IMR-90 (cell line): ENCODE data around the gene GSTM1. TPM values are rescaled to one million over a fixed set of nuclear protein-coding genes. Genes with fewer than 3 reads are reported as not detected.

Source experiments
- ATAC-seq: fragments of 200-7000 bp; cut with Tn5 transposase; 2 replicates; pipeline ENCODE4 v1.9.1; 2020; ENCODE audit warnings: low read depth, mild to moderate bottlenecking, moderate library complexity
- BruUV-seq: library from RNA; stranded (reverse); fragments of 400-500 nt; replicated peaks from 2 replicates; lab custom pipeline; 2021; lab: Mats Ljungman, UMichigan
- CTCF ChIA-PET: fragments of 300-600 bp; formaldehyde crosslinking; extraction: SDS; loops from one replicate; lab custom pipeline; 2021; ENCODE audit warnings: antibody characterized with exemption; lab: Yijun Ruan, JAX
- POLR2A ChIA-PET: fragments of 300-600 bp; sonication (Branson Sonifier 250); formaldehyde crosslinking; loops from one replicate; lab custom pipeline; 2022; ENCODE audit warnings: antibody characterized with exemption; ENCODE audit not compliant: unreplicated experiment; lab: Charles Lee
- DNase-seq: peaks from one replicate; pipeline ENCODE4 v3.0.0; 2013
- H2AFZ ChIP-seq: replicated peaks from 2 replicates; pipeline ENCODE3; 2013; ENCODE audit warnings: low read length, mild to moderate bottlenecking; ENCODE audit not compliant: poor library complexity
- H2AK5ac ChIP-seq: 2 replicates; pipeline ENCODE4 v1.6.1; 2013; ENCODE audit warnings: low read depth, low read length, inconsistent platforms
- H2AK9ac ChIP-seq: replicated peaks from 2 replicates; pipeline ENCODE3; 2013; ENCODE audit warnings: mild to moderate bottlenecking, low read depth, low read length, moderate library complexity; ENCODE audit not compliant: poor library complexity
- H2BK120ac ChIP-seq: 2 replicates; pipeline ENCODE4 v1.6.1; 2013; ENCODE audit warnings: low read depth, low read length, inconsistent platforms
- H2BK15ac ChIP-seq: 3 replicates; pipeline ENCODE4 v1.6.1; 2013; ENCODE audit warnings: low read depth, low read length, inconsistent platforms
- H2BK20ac ChIP-seq: 2 replicates; pipeline ENCODE4 v1.6.1; 2013; ENCODE audit warnings: low read depth, mild to moderate bottlenecking, inconsistent platforms, low read length, moderate library complexity
- H2BK5ac ChIP-seq: 2 replicates; pipeline ENCODE4 v1.6.1; 2013; ENCODE audit warnings: mild to moderate bottlenecking, low read depth, low read length, inconsistent platforms; ENCODE audit not compliant: poor library complexity, severe bottlenecking
- H3K14ac ChIP-seq: replicated peaks from 2 replicates; pipeline ENCODE4 v1.6.1; 2013; ENCODE audit warnings: low read depth, low read length, inconsistent platforms
- H3K18ac ChIP-seq: 2 replicates; pipeline ENCODE4 v1.6.1; 2013; ENCODE audit warnings: low read depth, low read length, control low read depth
- H3K23ac ChIP-seq: 2 replicates; pipeline ENCODE4 v1.6.1; 2013; ENCODE audit warnings: low read depth, low read length, inconsistent platforms
- H3K27ac ChIP-seq: 2 replicates; pipeline ENCODE4 v1.5.1; 2013; ENCODE audit warnings: mild to moderate bottlenecking, control low read depth, low read length; ENCODE audit not compliant: insufficient read depth
- H3K27me3 ChIP-seq: 2 replicates; pipeline ENCODE4 v1.6.1; 2013; ENCODE audit warnings: low read length; ENCODE audit not compliant: control insufficient read depth, insufficient read depth
- H3K36me3 ChIP-seq: 2 replicates; pipeline ENCODE4 v1.6.1; 2013; ENCODE audit warnings: low read length, mixed read lengths; ENCODE audit not compliant: control insufficient read depth, insufficient read depth
- H3K4ac ChIP-seq: 2 replicates; pipeline ENCODE4 v1.6.1; 2013; ENCODE audit warnings: low read depth, low read length, inconsistent platforms
- H3K4me1 ChIP-seq: 2 replicates; pipeline ENCODE4 v1.6.1; 2013; ENCODE audit warnings: low read length, mixed read lengths; ENCODE audit not compliant: control insufficient read depth, insufficient read depth
- H3K4me2 ChIP-seq: 2 replicates; pipeline ENCODE4 v1.6.1; 2013; ENCODE audit warnings: low read depth, mild to moderate bottlenecking, control low read depth, low read length, moderate library complexity
- H3K4me3 ChIP-seq: 2 replicates; pipeline ENCODE4 v1.5.1; 2013; ENCODE audit warnings: low read depth, mild to moderate bottlenecking, control low read depth, low read length, moderate library complexity; ENCODE audit not compliant: insufficient read depth
- H3K56ac ChIP-seq: 2 replicates; pipeline ENCODE4 v1.6.1; 2013; ENCODE audit warnings: low read length, inconsistent platforms; ENCODE audit not compliant: insufficient read depth; ENCODE audit errors: extremely low read depth
- H3K79me1 ChIP-seq, 2 experiments: 2 replicates each; pipeline ENCODE4 v1.6.1; 2013; ENCODE audit warnings: low read length in 2 of 2, inconsistent platforms in 1 of 2, low read depth in 1 of 2
- H3K9ac ChIP-seq: 2 replicates; pipeline ENCODE4 v1.6.1; 2013; ENCODE audit warnings: low read depth, low read length, control low read depth
- H3K9me1 ChIP-seq: 2 replicates; pipeline ENCODE4 v1.6.1; 2013; ENCODE audit warnings: low read length, inconsistent platforms; ENCODE audit not compliant: insufficient read depth
- H3K9me3 ChIP-seq: 2 replicates; pipeline ENCODE4 v1.6.1; 2013; ENCODE audit warnings: low read length; ENCODE audit not compliant: control insufficient read depth, insufficient read depth
- H4K20me1 ChIP-seq: 2 replicates; pipeline ENCODE4 v1.6.1; 2013; ENCODE audit warnings: low read length, inconsistent platforms; ENCODE audit not compliant: insufficient read depth
- H4K5ac ChIP-seq: 2 replicates; pipeline ENCODE4 v1.6.1; 2013; ENCODE audit warnings: mild to moderate bottlenecking, low read depth, low read length, control low read depth
- H4K8ac ChIP-seq, 2 experiments: 2 replicates each; pipeline ENCODE4 v1.6.1; 2013; ENCODE audit warnings: low read depth in 2 of 2, low read length in 2 of 2, control low read depth in 1 of 2, inconsistent platforms in 1 of 2
- H4K91ac ChIP-seq: 2 replicates; pipeline ENCODE4 v1.6.1; 2013; ENCODE audit warnings: low read depth, low read length, inconsistent platforms; ENCODE audit not compliant: insufficient read depth
- MXI1 ChIP-seq: IDR thresholded peaks from 2 replicates; pipeline ENCODE4 v1.6.1; 2012; ENCODE audit warnings: low read depth, mild to moderate bottlenecking, low read length, moderate library complexity, borderline replicate concordance
- USF2 ChIP-seq: fragments of 150-350 bp; IDR thresholded peaks from 2 replicates; pipeline ENCODE4 v1.6.1; 2017; ENCODE audit warnings: mild to moderate bottlenecking, antibody characterized with exemption, low read length, low read depth
- WGBS, 2 experiments: methylation state at CpG; one replicate each; pipeline versions ENCODE4 v1.1.5 to v1.1.7; 2013; ENCODE audit warnings: missing lambda C conversion rate in 2 of 2; ENCODE audit not compliant: insufficient read length in 1 of 2; ENCODE audit errors: extremely low coverage in 2 of 2; 5-methylcytosine and 5-hydroxymethylcytosine counted together
- dilution Hi-C: fragments of 300-500 bp; cut with HindIII; formaldehyde crosslinking; loops from one replicate; pipeline ENCODE4 v1.14.3; 2018; ENCODE audit warnings: low sequenced_read_pairs; ENCODE audit not compliant: unreplicated experiment
- in situ Hi-C: fragments of 300-500 bp; cut with MboI; formaldehyde crosslinking; loops from 3 replicates; pipeline ENCODE4 v1.14.3; 2019; ENCODE audit warnings: low sequenced_read_pairs, inconsistent platforms, mixed read lengths
- intact Hi-C: fragments of 100-400 bp; cut with micrococcal nuclease; formaldehyde crosslinking; loops from 2 replicates; pipeline ENCODE4 v1.10.0; 2022
- polyA plus RNA-seq, 3 experiments: library from polyadenylated mRNA; depleted of rRNA; stranded (reverse); fragments of >200 nt; gene quantifications; 2 replicates each; pipeline ENCODE4 v1.2.3, GENCODE V29; 2012; ENCODE audit warnings: low replicate concordance in 1 of 3
- total RNA-seq: library from RNA; depleted of rRNA; stranded (reverse); fragments of >200 nt; gene quantifications from 2 replicates; pipeline ENCODE4 v1.2.3, GENCODE V29; 2012

The GSTM1 gene
- total and polyA plus RNA-seq, 2 of the 4 experiments (the other 2 are of a cell fraction): not detected

GRCh38 chr1:109658533-109659042, 29.0 kb upstream of the GSTM1 start:
- Histone ChIP-seq H3K36me3 (peaks cover 16% of the 10 kb centered on the region; the same call in 1 of the 2 replicates), H3K14ac (no peak overlapping the region), H3K56ac (no peak overlapping the region), H2BK5ac (no peak overlapping the region), H2BK120ac (no peak overlapping the region), H3K9me1 (peaks cover 11% of the 10 kb centered on the region), H3K4me2 (no peak overlapping the region), H3K4me3 (no peak overlapping the region), H2AK5ac (no peak overlapping the region), H3K4ac (no peak overlapping the region), H3K4me1 (peaks cover 1% of the 10 kb centered on the region), H4K20me1 (no peaks in the 10 kb centered on the region), H3K27me3 (no peaks in the 10 kb centered on the region), H2BK20ac (no peak overlapping the region), H3K9ac (no peak overlapping the region), H3K27ac (no peak overlapping the region), H4K8ac (no peak overlapping the region), H4K91ac (no peak overlapping the region), H2AFZ (no peak overlapping the region), H4K5ac (no peak overlapping the region), H2BK15ac (no peak overlapping the region), H3K79me1 (peaks cover 0 to 10% of the 10 kb centered on the region in 2 experiments; a peak in 3 of 4 replicates), H2AK9ac (no peak overlapping the region), H3K23ac (no peak overlapping the region), H3K9me3 (no peaks in the 10 kb centered on the region), H3K18ac (no peak overlapping the region)
- DNase-seq: no peak
- no TSS peak for BruUV-seq
- ChIA-PET CTCF (no interaction called here), POLR2A (no interaction called here)
- in situ Hi-C loops (no loop called here), intact Hi-C loops (no loop called here), dilution Hi-C loops (no loop called here)
- WGBS, 2 experiments: no CpG with 5 or more reads among the region's 3 CpGs
- no peak for ATAC-seq
- TF ChIP-seq USF2 (no peak), MXI1 (no peak)
